Panc1 (cell line): ENCODE measurements around the gene ITFG1. TPM values are rescaled to one million over a fixed set of nuclear protein-coding genes. Genes with fewer than 3 reads are reported as not detected.

Source experiments
- ATAC-seq: fragments of 200-7000 bp; cut with Tn5 transposase; 2 replicates; pipeline ENCODE4 v1.9.1; 2020; ENCODE audit warnings: mild to moderate bottlenecking, moderate library complexity
- BruUV-seq: library from RNA; stranded (reverse); fragments of 400-500 nt; replicated peaks from 2 replicates; lab custom pipeline; 2021; lab: Mats Ljungman, UMichigan
- CTCF ChIA-PET: fragments of 300-600 bp; sonication (Branson Sonifier 250); formaldehyde crosslinking; loops from one replicate; lab custom pipeline; 2022; ENCODE audit warnings: antibody characterized with exemption; lab: Charles Lee
- POLR2A ChIA-PET: fragments of 300-600 bp; sonication (Branson Sonifier 250); formaldehyde crosslinking; loops from one replicate; lab custom pipeline; 2022; ENCODE audit warnings: antibody characterized with exemption; lab: Charles Lee
- DNase-seq: peaks from one replicate; pipeline ENCODE4 v3.0.0-alpha.2; 2010; ENCODE audit warnings: low read depth, low spot score
- H3K27ac ChIP-seq: 2 replicates; pipeline ENCODE4 v1.5.1; 2011; ENCODE audit warnings: mild to moderate bottlenecking, low read length, inconsistent platforms
- H3K27me3 ChIP-seq: fragments of 200-500 bp; sonication (Bioruptor generic); 2 replicates; pipeline ENCODE4 v1.6.0; 2014; ENCODE audit warnings: low read length, inconsistent platforms; ENCODE audit not compliant: control insufficient read depth, insufficient read depth
- H3K36me3 ChIP-seq: fragments of 200-500 bp; sonication (Bioruptor generic); 2 replicates; pipeline ENCODE4 v1.5.1; 2014; ENCODE audit warnings: inconsistent platforms, mild to moderate bottlenecking, low read length, moderate library complexity; ENCODE audit not compliant: control insufficient read depth, insufficient read depth
- H3K4me1 ChIP-seq: 2 replicates; pipeline ENCODE4 v1.5.1; 2011; ENCODE audit warnings: inconsistent platforms, mild to moderate bottlenecking, low read length, moderate library complexity; ENCODE audit not compliant: control insufficient read depth, insufficient read depth
- H3K4me3 ChIP-seq, 2 experiments: 2 replicates each; pipeline ENCODE4 v1.5.1; 2011 to 2012; ENCODE audit warnings: low read depth in 2 of 2, low read length in 2 of 2, mild to moderate bottlenecking in 2 of 2, inconsistent platforms in 1 of 2, moderate library complexity in 1 of 2
- H3K9me3 ChIP-seq: fragments of 200-500 bp; sonication (Bioruptor generic); 2 replicates; pipeline ENCODE4 v1.5.1; 2014; ENCODE audit warnings: low read depth, mild to moderate bottlenecking, inconsistent platforms, low read length, moderate library complexity; ENCODE audit not compliant: control insufficient read depth, insufficient read depth
- CTCF ChIP-seq: fragments of 450-650 bp; IDR thresholded peaks from 2 replicates; pipeline ENCODE4 v1.5.1; 2017; ENCODE audit warnings: mild to moderate bottlenecking
- POLR2AphosphoS5 ChIP-seq: IDR thresholded peaks from 2 replicates; pipeline ENCODE4 v1.6.1; 2012; ENCODE audit warnings: mild to moderate bottlenecking, low read depth, low read length, moderate library complexity
- REST ChIP-seq, 2 experiments: IDR thresholded peaks; 2 replicates each; pipeline ENCODE4 v1.6.1; 2011 to 2012; ENCODE audit warnings: low read depth in 2 of 2, control low read depth in 1 of 2, low read length in 1 of 2, mild to moderate bottlenecking in 1 of 2, moderate library complexity in 1 of 2; ENCODE audit not compliant: insufficient read depth in 1 of 2
- SIN3A ChIP-seq: IDR thresholded peaks from 2 replicates; pipeline ENCODE4 v1.6.1; 2012; ENCODE audit warnings: low read depth, mild to moderate bottlenecking, low read length, moderate library complexity, borderline replicate concordance; ENCODE audit not compliant: insufficient read depth
- TCF7L2 ChIP-seq: IDR thresholded peaks from 2 replicates; pipeline ENCODE4 v1.6.1; 2011; ENCODE audit warnings: mild to moderate bottlenecking, low read depth, low read length, inconsistent platforms
- in situ Hi-C: cut with HindIII; loops from 2 replicates; pipeline ENCODE4 v1.10.0; 2016; ENCODE audit warnings: low sequenced_read_pairs, low pct_unique_long_range_greater_than_20kb
- intact Hi-C: fragments of 100-400 bp; cut with micrococcal nuclease; formaldehyde crosslinking; loops from one replicate; pipeline ENCODE4 v1.10.0; 2022; ENCODE audit not compliant: unreplicated experiment
- total RNA-seq: library from RNA; stranded (reverse); gene quantifications from one replicate; pipeline ENCODE4 v1.2.1, GENCODE V29; 2021; ENCODE audit not compliant: unreplicated experiment

The ITFG1 gene
- total RNA-seq, 1 experiment from 2014 or later = 26.5 TPM

- Histone ChIP-seq H3K36me3 (no peaks in the 10 kb centered on the region), H3K9me3 (peaks cover 15% of the 10 kb centered on the region), H3K27ac (no peak overlapping the region), H3K4me1 (no peaks in the 10 kb centered on the region), H3K27me3 (no peaks in the 10 kb centered on the region), H3K4me3 (no peak overlapping the region)
- ChIA-PET CTCF (no interaction called here), POLR2A (no interaction called here)
- no TSS peak for BruUV-seq
- in situ Hi-C loops = no loop called here
- DNase-seq (no peak), ATAC-seq (no peak)
- no peak for TF ChIP-seq REST (IDR thresholded peaks at IDR 0.05; ENCODE audit: insufficient read depth in 1 of 2, low read depth in 2 of 2, low read length in 1 of 2)
- no peak for TF ChIP-seq SIN3A
- intact Hi-C loops = no loop called here
Measured at GRCh38 chr16:47488051-47488450, 27.2 kb upstream of the ITFG1 start.

GRCh38 chr16:47486856-47487255 lies 26.0 kb upstream of the ITFG1 start:
- H3K36me3 ChIP-seq = no peaks in the 10 kb centered on the region
- H3K4me3 ChIP-seq = no peak overlapping the region
- CTCF ChIA-PET = no interaction called here
- H3K27ac ChIP-seq = no peak overlapping the region
- POLR2A ChIA-PET = interaction anchor here (0.6 to 0.7 kb wide), 2 partner anchors 28 to 211 kb away, joined by 4 to 6 read pairs; no protein-coding TSS in a partner anchor
- H3K4me1 ChIP-seq = no peaks in the 10 kb centered on the region
- in situ Hi-C loops = no loop called here
- TF ChIP-seq REST (IDR thresholded peaks at IDR 0.05; ENCODE audit: insufficient read depth in 1 of 2, low read depth in 2 of 2, low read length in 1 of 2) (no peak), TCF7L2 (no peak), SIN3A (no peak), CTCF (no peak), POLR2AphosphoS5 (no peak)
- no TSS peak for BruUV-seq
- DNase-seq (no peak), ATAC-seq (no peak)
- no peaks in the 10 kb centered on the region for H3K27me3 ChIP-seq
- H3K9me3 ChIP-seq = peaks cover 15% of the 10 kb centered on the region
- intact Hi-C loops = no loop called here
